Transverse colon (tissue), 4 donors: ENCODE results near the gene METTL1.

Experiments used
- CTCF ChIP-seq, 5 experiments: fragments of 200-600 bp in 3 of 5; fragments of 450-650 bp in 2 of 5; sonication (generic) in 3 of 5; IDR thresholded peaks; 1 replicate in 2 of 5; 2 replicates in 3 of 5; pipeline ENCODE4 v1.5.1; 2016 to 2017; ENCODE audit warnings: antibody characterized with exemption in 5 of 5, inconsistent platforms in 3 of 5, mild to moderate bottlenecking in 2 of 5, moderate library complexity in 1 of 5
- EP300 ChIP-seq: sonication (generic); formaldehyde crosslinking; IDR thresholded peaks from one replicate; pipeline ENCODE4 v1.6.1; 2017; ENCODE audit warnings: antibody characterized with exemption, low read depth
- POLR2A ChIP-seq: fragments of 450-650 bp; IDR thresholded peaks from one replicate; pipeline ENCODE4 v1.6.1; 2016; ENCODE audit warnings: antibody characterized with exemption, mild to moderate bottlenecking, moderate library complexity
- POLR2AphosphoS5 ChIP-seq, 3 donors: sonication (generic); formaldehyde crosslinking; IDR thresholded peaks; one replicate each; pipeline ENCODE4 v1.6.1; 2016; ENCODE audit warnings: antibody characterized with exemption in 3 of 3

- TF ChIP-seq EP300, result no peak
- no peak for TF ChIP-seq POLR2A
- TF ChIP-seq CTCF (IDR thresholded peaks at IDR 0.05), result no peak
- no peak for TF ChIP-seq POLR2AphosphoS5 (IDR thresholded peaks at IDR 0.05)
Observed at GRCh38 chr12:57722716-57723629, 48.9 kb downstream of the METTL1 start.
